ENCODE measurements around the gene ZFYVE19.

The ZFYVE19 gene

DNA sequence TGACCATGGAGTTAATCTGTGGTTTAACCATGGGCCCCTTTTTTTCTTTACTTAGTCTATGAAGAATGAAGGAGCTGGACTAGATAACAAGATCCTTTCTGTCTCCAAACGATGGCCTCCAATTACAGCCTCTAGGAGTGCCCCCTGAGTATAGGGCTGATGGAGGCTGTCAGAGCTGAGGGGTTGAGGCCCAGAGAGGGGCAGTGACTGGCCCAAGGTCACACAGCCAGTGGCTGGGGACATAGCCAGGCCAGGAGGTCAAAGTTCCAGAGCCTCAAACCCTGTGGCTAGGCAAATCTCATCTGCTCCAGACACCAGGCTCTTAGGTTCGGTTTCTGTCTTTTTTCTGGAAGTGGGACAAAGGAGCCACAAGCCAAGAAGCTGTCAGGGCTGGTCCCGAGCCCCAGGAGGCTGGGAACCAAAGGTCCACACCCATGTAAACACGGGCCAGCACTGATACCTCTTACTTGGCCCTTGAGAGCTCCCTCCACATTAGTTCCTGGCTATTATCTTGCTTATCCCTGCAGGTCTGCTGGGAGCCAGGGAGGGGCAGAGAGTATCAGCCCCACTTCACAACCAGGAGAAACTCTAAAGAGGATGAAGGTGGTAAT lies 56.9 kb downstream of the ZFYVE19 start:
- TF ChIP-seq EZH2 (IDR thresholded peaks at IDR 0.05) (no peak), FOXP2 (optimal IDR thresholded peaks at IDR 0.05; ENCODE audit: control extremely low read depth, extremely low read length, insufficient read depth) (no peak), POLR2AphosphoS5 (IDR thresholded peaks at IDR 0.05; ENCODE audit: borderline replicate concordance, low read depth, low read length) (no peak)
- no peak overlapping the region for H3K4me3 ChIP-seq
- no peaks in the 10 kb centered on the region for H3K36me3 ChIP-seq (ENCODE audit: insufficient read depth, low read length)
- no peaks in the 10 kb centered on the region for H3K9me3 ChIP-seq (ENCODE audit: low read depth, low read length)
- no peak for DNase-seq (ENCODE audit: low read depth, low spot score)
- no peak overlapping the region for H3K9ac ChIP-seq (ENCODE audit: insufficient read length)
- no peak overlapping the region for H3K27ac ChIP-seq

All from SK-N-MC (cell line).